Mononuclear cell (primary cell): Measurements from ENCODE around the gene ATRNL1. TPM values are rescaled to one million over a fixed set of nuclear protein-coding genes. Genes with fewer than 3 reads are reported as not detected.
"Not testable (repeated sequence)": the region's sequence is repeated elsewhere in the genome, so short reads cannot be mapped to it uniquely, and the experiment has no call there.

Experiments used
- H3K27me3 ChIP-seq: 2 replicates; pipeline ENCODE4 v1.6.0; 2011; ENCODE audit warnings: low read length, control low read depth; ENCODE audit not compliant: insufficient read depth
- H3K4me1 ChIP-seq: 2 replicates; pipeline ENCODE4 v1.5.1; 2011; ENCODE audit warnings: mild to moderate bottlenecking, low read length, control low read depth; ENCODE audit not compliant: insufficient read depth
- H3K4me3 ChIP-seq: 2 replicates; pipeline ENCODE4 v1.5.1; 2011; ENCODE audit warnings: mild to moderate bottlenecking, low read length, moderate library complexity
- H3K9me3 ChIP-seq: 2 replicates; pipeline ENCODE4 v1.5.1; 2011; ENCODE audit warnings: low read depth, mild to moderate bottlenecking, control low read depth, low read length
- total RNA-seq: library from RNA; depleted of rRNA; stranded (reverse); fragments of >200 nt; gene quantifications from one replicate; pipeline ENCODE4 v1.2.3, GENCODE V29; 2012

ATRNL1 gene
- total RNA-seq, 1 donor: 0.21 TPM

DNA sequence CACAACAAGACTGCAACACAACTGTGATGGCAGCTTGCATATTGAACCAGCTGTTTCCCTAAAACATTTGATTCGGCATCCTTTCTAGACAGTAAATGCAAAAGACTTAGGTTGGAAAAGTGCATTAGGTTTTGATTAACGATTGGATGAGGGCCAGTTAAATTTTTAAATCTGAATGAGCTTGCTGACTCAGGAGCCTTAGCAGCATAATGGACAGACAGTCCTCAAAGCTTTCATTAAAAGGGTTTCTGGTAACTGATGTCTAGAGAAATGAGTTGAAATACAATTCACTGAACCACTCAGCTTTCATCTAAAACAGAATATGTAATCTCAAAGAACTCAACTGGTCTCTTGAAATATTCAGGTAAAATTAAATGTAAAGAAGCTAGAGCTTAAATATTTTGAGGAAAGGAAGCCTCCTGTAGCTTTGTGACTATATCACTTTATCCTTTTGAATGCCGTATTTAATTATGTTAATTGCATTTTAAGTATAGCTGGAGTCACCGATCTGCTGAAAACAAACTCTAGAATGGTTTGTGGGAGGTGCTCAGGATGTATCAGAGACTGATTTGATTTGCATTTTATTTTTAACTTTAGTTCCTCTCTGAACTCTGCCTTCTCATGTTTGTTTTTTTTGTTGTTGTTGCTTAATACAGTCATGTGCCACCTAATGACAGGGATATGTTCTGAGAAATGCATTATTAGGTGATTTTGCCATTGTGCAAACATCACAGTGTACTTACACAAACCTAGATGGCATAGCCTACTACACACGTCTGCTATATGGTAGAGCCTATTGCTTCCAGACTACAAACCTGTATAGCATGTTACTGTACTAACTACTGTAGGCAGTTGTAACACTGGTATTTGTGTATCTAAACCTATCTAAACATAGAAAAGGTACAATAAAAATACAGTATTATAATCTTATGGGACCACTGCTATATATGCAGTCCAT is 29.2 kb upstream of the ATRNL1 start:
- no peak overlapping the region for H3K4me3 ChIP-seq
- H3K27me3 ChIP-seq: no peaks in the 10 kb centered on the region

DNA sequence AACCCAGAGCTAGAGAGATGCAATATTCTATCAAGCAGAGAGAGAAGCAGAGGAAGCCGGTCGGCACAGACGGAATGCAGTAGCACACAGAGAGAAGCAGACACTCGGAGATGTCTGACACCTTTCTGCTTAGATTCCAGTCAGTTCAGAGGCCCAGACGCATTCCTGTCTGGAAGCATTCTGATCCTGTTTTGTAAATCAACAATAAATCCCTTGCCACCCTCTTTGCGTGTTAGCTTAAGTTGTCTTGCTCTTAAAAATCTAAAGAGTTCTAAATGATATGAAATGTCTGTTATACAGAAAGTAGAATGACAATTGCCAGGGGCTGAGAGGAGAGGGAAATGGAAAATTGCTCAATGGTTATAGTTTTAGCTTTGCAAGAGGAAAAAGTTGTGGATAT is 27.4 kb upstream of the ATRNL1 start:
- H3K27me3 ChIP-seq: no peaks in the 10 kb centered on the region
- no peaks in the 10 kb centered on the region for H3K4me1 ChIP-seq
- no peak overlapping the region for H3K4me3 ChIP-seq
- no peaks in the 10 kb centered on the region for H3K9me3 ChIP-seq

More for the DNA sequence above, 29.2 kb upstream of the ATRNL1 start:
- Histone ChIP-seq H3K9me3 (no peaks in the 10 kb centered on the region), H3K4me1 (no peaks in the 10 kb centered on the region)

- Histone ChIP-seq H3K9me3 (no peaks in the 10 kb centered on the region), H3K4me1 (no peaks in the 10 kb centered on the region)
These were observed 26.6 kb upstream of the ATRNL1 start for GRCh38 chr10:115066528-115066927.

DNA sequence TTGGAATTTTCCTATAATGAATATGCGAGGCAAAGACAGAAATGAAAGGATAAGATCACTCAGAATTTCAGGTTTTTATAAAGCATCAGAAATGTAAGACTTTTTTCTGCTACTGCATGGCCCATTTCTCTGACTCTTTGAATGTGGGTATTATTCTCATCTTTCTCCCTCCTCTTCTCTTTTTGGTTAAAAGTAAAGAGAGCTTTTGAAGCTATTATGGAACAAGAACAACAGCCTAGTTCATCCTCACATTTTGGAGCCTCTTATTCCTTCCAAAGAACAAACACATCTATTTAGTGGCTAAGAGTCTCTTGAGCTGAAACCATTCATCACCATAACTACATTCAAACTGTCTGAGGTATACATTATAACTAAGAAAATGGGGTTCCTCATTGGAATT is 19.4 kb upstream of the ATRNL1 start:
- no peaks in the 10 kb centered on the region for H3K4me1 ChIP-seq

More at GRCh38 chr10:115066528-115066927, 26.6 kb upstream of the ATRNL1 start:
- Histone ChIP-seq H3K4me3 (no peak overlapping the region), H3K27me3 (no peaks in the 10 kb centered on the region)

GRCh38 chr10:115082506-115082905 is 10.7 kb upstream of the ATRNL1 start:
- Histone ChIP-seq H3K4me3 (no peak overlapping the region), H3K27me3 (no peaks in the 10 kb centered on the region), H3K4me1 (no peaks in the 10 kb centered on the region), H3K9me3 (no peaks in the 10 kb centered on the region)

More for the DNA sequence above, 19.4 kb upstream of the ATRNL1 start:
- H3K9me3 ChIP-seq: no peaks in the 10 kb centered on the region
- H3K4me3 ChIP-seq: no peak overlapping the region
- H3K27me3 ChIP-seq: no peaks in the 10 kb centered on the region

DNA sequence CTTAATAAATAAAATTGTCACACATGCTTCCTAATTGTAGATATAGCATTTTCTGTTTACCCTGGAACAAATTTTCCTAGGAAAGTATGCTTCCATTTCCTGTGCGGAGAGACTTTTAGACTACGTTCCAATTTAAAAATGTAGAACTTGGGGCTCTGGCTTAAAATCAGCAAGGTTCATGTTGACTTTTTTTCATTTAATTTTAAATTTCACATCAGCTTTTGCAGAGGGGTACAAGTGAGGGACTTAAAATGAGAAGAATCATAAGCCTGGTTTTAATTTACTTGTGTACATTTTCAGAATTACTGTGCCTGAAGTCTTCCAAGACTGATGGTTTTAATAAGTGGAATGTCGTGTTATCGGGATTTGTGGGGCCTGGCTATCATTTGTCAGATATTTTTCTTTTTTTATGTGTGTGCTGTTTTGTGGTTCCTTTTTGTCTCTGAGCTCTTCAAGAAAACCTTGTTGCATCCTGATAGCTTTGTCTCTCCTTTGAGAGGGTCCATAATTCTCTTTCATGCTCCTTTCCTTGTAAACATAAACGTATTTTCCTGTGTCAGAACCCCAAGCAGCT is 8.8 kb upstream of the ATRNL1 start:
- Histone ChIP-seq H3K9me3 (no peaks in the 10 kb centered on the region), H3K4me1 (no peaks in the 10 kb centered on the region), H3K4me3 (no peak overlapping the region), H3K27me3 (peaks cover 5% of the 10 kb centered on the region)

DNA sequence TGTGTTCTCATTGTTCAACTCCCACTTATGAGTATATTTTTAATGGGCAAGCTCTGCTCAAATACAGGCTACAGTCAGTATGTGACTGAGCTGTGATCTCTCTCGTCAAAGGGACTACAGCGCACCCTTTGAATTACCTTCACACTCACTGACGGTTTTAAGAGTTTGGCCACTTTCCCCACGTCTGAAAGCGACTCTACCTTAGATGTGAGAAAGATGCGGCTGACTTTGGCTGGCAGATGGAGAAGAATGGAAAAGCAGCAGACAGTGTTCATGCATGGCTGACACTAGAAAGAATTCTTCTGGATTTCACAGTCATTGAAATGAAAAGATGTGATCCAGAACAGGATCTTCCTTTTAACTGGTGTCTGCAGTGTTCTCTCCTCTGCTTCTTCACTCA is 2.0 kb upstream of the ATRNL1 start:
- peaks cover 53% of the 10 kb centered on the region for H3K27me3 ChIP-seq
- no peak overlapping the region for H3K4me3 ChIP-seq
- H3K4me1 ChIP-seq: no peaks in the 10 kb centered on the region
- no peaks in the 10 kb centered on the region for H3K9me3 ChIP-seq

- Histone ChIP-seq H3K4me3 (no peak overlapping the region), H3K9me3 (no peaks in the 10 kb centered on the region), H3K27me3 (peaks cover 58% of the 10 kb centered on the region), H3K4me1 (no peaks in the 10 kb centered on the region)
These were observed 959 bp upstream of the ATRNL1 start for GRCh38 chr10:115092258-115092554.

GRCh38 chr10:115092555-115093285 is 445 bp upstream of the ATRNL1 start:
- Histone ChIP-seq H3K4me1 (no peaks in the 10 kb centered on the region), H3K27me3 (peaks cover 58% of the 10 kb centered on the region), H3K4me3 (no peak overlapping the region), H3K9me3 (no peaks in the 10 kb centered on the region)

DNA sequence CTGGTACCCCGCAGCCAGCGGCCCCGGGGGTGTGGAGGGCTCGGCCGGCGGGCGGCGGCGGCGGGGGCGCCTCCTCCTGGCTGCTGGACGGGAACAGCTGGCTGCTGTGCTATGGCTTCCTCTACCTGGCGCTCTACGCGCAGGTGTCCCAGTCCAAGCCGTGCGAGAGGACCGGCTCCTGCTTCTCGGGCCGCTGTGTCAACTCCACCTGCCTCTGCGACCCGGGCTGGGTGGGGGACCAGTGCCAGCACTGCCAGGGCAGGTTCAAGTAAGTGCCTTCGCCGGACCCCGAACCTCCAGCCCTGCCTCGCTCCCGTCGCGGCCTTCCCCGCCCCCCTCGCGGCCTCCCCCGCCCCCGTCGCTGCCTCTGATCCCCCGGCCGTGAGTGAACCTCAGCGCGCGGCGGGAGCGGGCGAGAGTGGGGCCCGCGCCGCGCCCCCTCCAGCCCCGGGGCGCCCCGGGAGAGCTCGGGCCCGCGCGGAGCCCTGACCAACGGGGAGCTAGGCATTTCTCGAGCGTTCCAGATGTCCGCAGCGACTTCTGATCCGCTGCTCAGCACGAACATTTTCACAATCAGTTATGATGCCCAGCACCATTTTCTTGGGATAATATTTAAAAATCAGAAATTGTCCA is 727 bp downstream of the ATRNL1 start:
- Histone ChIP-seq H3K9me3 (no peaks in the 10 kb centered on the region), H3K4me1 (no peaks in the 10 kb centered on the region), H3K4me3 (no peak overlapping the region), H3K27me3 (peaks cover 54% of the 10 kb centered on the region)

DNA sequence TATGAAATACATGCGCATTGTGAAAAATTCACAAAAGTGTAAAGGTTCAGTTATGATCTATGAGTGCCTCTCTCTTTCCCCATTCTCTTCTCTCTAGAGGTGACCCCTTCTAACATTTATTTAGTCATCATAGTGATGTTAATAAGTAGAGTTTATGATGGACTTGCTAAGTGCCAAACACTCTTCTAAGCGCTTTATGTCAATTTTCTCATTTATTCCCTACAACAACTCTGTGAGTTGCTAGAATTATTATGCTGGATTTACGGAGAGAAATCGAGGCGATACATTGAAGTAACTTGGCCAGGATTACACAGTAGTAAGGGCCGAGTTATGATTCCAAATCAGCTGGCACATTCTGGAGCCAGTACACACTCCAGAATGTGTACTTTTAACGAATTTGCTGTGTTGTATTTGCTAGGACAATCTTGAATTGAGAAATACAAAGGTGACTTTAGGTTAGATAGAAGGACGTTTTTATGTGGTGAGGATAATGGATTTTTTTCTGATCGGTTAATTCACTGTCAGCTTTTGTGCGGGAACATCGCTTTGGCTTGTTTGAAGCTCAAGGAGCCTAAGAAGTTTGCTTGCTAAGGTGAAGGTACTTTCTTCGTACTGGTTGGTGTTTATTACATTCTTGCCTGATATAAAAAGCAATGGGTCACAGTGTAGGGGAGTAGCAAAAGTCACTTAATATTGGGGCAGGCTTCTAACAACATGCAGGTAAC is 1.4 kb downstream of the ATRNL1 start:
- Histone ChIP-seq H3K4me3 (no peak overlapping the region), H3K4me1 (no peaks in the 10 kb centered on the region), H3K27me3 (peaks cover 55% of the 10 kb centered on the region), H3K9me3 (no peaks in the 10 kb centered on the region)

GRCh38 chr10:115095758-115096157 is 2.6 kb downstream of the ATRNL1 start:
- no peaks in the 10 kb centered on the region for H3K9me3 ChIP-seq
- H3K27me3 ChIP-seq: peaks cover 49% of the 10 kb centered on the region
- H3K4me3 ChIP-seq: no peak overlapping the region
- H3K4me1 ChIP-seq: no peaks in the 10 kb centered on the region

DNA sequence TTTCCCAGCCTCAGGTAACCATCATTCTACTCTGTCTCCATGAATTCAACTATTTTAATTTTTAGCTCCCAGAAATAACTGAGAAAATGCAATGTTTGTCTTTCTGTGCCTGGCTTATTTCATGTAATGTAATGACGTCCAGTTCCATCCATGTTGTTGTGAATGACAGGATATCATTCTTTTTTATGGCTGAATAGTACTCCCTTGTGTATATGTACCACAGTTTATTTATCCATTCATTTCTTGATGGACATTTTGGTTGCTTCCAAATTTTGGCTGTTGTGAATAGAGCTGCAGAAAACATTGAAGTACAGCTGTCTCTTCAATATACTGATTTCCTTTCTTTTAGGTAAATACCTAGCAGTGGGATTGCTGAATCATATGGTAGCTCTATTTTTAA is 10.5 kb downstream of the ATRNL1 start:
- Histone ChIP-seq H3K4me1 (no peaks in the 10 kb centered on the region), H3K4me3 (no peak overlapping the region), H3K9me3 (no peaks in the 10 kb centered on the region), H3K27me3 (peaks cover 8% of the 10 kb centered on the region)

GRCh38 chr10:115105411-115105810 is 12.2 kb downstream of the ATRNL1 start:
- not testable (repeated sequence) for H3K9me3 ChIP-seq, H3K4me3 ChIP-seq, H3K27me3 ChIP-seq, H3K4me1 ChIP-seq
